ENCODE measurements around the gene CIAO2A. TPM values are rescaled to one million over a fixed set of nuclear protein-coding genes. Genes with fewer than 3 reads are reported as not detected.

CIAO2A gene
- total RNA-seq, 1 experiment from 2014 or later = 89.8 TPM

DNA sequence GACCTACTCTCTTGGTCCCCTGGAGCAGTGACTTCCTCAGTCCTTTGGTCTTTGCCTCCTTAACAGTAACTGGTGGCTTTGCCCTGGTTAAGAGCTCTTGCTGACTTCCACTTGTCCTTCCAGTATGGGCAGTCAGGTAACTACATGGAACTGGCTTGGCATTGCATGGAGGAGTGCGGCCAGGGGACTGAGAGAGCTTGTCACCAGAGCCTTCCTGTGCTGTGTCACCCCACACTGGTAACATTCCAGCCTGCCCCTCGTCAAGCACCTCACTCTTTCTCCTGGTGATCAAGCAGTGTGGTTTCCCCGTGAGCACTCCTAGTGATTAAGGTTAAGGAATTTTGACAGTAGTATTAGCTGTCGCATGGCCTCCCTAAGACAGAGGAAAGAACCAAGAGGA is 38.6 kb upstream of the CIAO2A start:
- Histone ChIP-seq H3K4me1 (ENCODE audit: control insufficient read depth, insufficient read depth, low read length) (no peaks in the 10 kb centered on the region), H3K4me3 (ENCODE audit: low read depth in 2 of 2, low read length in 2 of 2) (no peak overlapping the region), H3K36me3 (ENCODE audit: control insufficient read depth, insufficient read depth, low read length) (peaks cover 38% of the 10 kb centered on the region), H3K27ac (ENCODE audit: low read length) (no peak overlapping the region), H3K27me3 (ENCODE audit: control insufficient read depth, insufficient read depth, low read length) (no peaks in the 10 kb centered on the region), H3K9me3 (ENCODE audit: control insufficient read depth, insufficient read depth, low read depth, low read length) (no peaks in the 10 kb centered on the region)
- ChIA-PET POLR2A (no interaction called here), CTCF (interaction anchor here (0.5 kb wide), 1 partner anchor 10 kb away, joined by 4 read pairs; no protein-coding TSS in a partner anchor)
- BruUV-seq (replicated peaks) = no TSS peak
- no peak for DNase-seq (ENCODE audit: low read depth, low spot score)
- intact Hi-C loops (cut with micrococcal nuclease; ENCODE audit: unreplicated experiment) (no loop called here), in situ Hi-C loops (cut with HindIII; ENCODE audit: low pct_unique_long_range_greater_than_20kb, low sequenced_read_pairs) (no loop called here)
- ATAC-seq = no peak
- no peak for TF ChIP-seq CTCF (IDR thresholded peaks at IDR 0.05)
- TF ChIP-seq POLR2AphosphoS5 (IDR thresholded peaks at IDR 0.05; ENCODE audit: low read depth, low read length) = no peak
- no peak for TF ChIP-seq TCF7L2 (IDR thresholded peaks at IDR 0.05; ENCODE audit: low read depth, low read length)
- TF ChIP-seq SIN3A (IDR thresholded peaks at IDR 0.05; ENCODE audit: borderline replicate concordance, insufficient read depth, low read depth, low read length) = no peak
- no peak for TF ChIP-seq REST (IDR thresholded peaks at IDR 0.05; ENCODE audit: insufficient read depth in 1 of 2, low read depth in 2 of 2, low read length in 1 of 2)

GRCh38 chr15:64131547-64131946 is 37.9 kb upstream of the CIAO2A start:
- TF ChIP-seq TCF7L2 (IDR thresholded peaks at IDR 0.05; ENCODE audit: low read depth, low read length) (no peak), CTCF (IDR thresholded peaks at IDR 0.05) (no peak), POLR2AphosphoS5 (IDR thresholded peaks at IDR 0.05; ENCODE audit: low read depth, low read length) (no peak), SIN3A (IDR thresholded peaks at IDR 0.05; ENCODE audit: borderline replicate concordance, insufficient read depth, low read depth, low read length) (no peak), REST (IDR thresholded peaks at IDR 0.05; ENCODE audit: insufficient read depth in 1 of 2, low read depth in 2 of 2, low read length in 1 of 2) (no peak)
- intact Hi-C loops (cut with micrococcal nuclease; ENCODE audit: unreplicated experiment) (no loop called here), in situ Hi-C loops (cut with HindIII; ENCODE audit: low pct_unique_long_range_greater_than_20kb, low sequenced_read_pairs) (no loop called here)
- ATAC-seq = no peak
- POLR2A ChIA-PET = interaction anchor here (1.1 kb wide), 1 partner anchor 20 kb away, joined by 3 read pairs; no protein-coding TSS in a partner anchor
- no peaks in the 10 kb centered on the region for H3K27me3 ChIP-seq (ENCODE audit: control insufficient read depth, insufficient read depth, low read length)
- CTCF ChIA-PET = interaction anchor here (0.5 kb wide), 1 partner anchor 10 kb away, joined by 4 read pairs; no protein-coding TSS in a partner anchor
- H3K4me3 ChIP-seq (ENCODE audit: low read depth in 2 of 2, low read length in 2 of 2) = no peak overlapping the region
- DNase-seq (ENCODE audit: low read depth, low spot score) = no peak
- BruUV-seq (replicated peaks) = no TSS peak
- H3K9me3 ChIP-seq (ENCODE audit: control insufficient read depth, insufficient read depth, low read depth, low read length) = no peaks in the 10 kb centered on the region
- H3K4me1 ChIP-seq (ENCODE audit: control insufficient read depth, insufficient read depth, low read length) = no peaks in the 10 kb centered on the region
- H3K36me3 ChIP-seq (ENCODE audit: control insufficient read depth, insufficient read depth, low read length) = peaks cover 40% of the 10 kb centered on the region
- no peak overlapping the region for H3K27ac ChIP-seq (ENCODE audit: low read length)
